ENCODE results near the gene CDK17. TPM values are rescaled to one million over a fixed set of nuclear protein-coding genes. Genes with fewer than 3 reads are reported as not detected.

CDK17 gene
- polyA plus RNA-seq, 1 of the 3 experiments (the other 2 are of a cell fraction): 11.7 TPM

DNA sequence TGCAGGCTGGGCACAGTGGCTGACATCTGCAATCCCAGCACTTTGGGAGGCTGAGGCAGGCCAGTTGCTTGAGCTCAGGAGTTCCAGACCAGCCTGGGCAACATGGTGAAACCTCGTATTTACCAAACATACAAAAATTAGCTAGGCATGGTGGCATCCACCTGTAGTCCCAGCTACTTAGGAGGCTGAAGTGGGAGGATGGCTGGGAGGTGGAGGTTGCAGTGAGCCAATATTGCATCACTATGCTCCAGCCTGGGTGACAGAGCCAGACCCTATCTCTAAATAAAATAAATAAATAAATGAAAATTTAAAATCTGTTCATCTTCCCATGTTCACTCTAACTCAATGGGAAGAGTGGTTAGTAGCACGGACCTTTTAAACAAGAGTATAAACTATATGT is 134.8 kb downstream of the CDK17 start:
- peaks cover 68% of the 10 kb centered on the region for H3K79me2 ChIP-seq (ENCODE audit: insufficient read depth)
- no peak for DNase-seq
- WGBS (ENCODE audit: low lambda C conversion rate): 90% methylated on average over 2 of the region's 2 CpGs
- H3K4me1 ChIP-seq (ENCODE audit: control insufficient read depth in 1 of 2, insufficient read depth in 2 of 2, low read depth in 1 of 2, low read length in 1 of 2): peaks cover 0 to 2% of the 10 kb centered on the region in 2 experiments; a peak in 1 of 4 replicates
- 0 out of 4 replicates have a peak overlapping the region, but pooled peaks of 1 of the 2 experiments have one; percentile 11 for H3K27ac ChIP-seq (ENCODE audit: low read depth in 2 of 2, low read length in 1 of 2)
- H3K4me3 ChIP-seq (ENCODE audit: low read depth in 2 of 2, low read length in 1 of 2): no peak overlapping the region
- no peaks in the 10 kb centered on the region for H3K9me3 ChIP-seq
- peaks cover 33 to 81% of the 10 kb centered on the region in 2 experiments for H3K36me3 ChIP-seq (replicated peaks in 1 of 2; ENCODE audit: control insufficient read depth in 1 of 2, insufficient read depth in 2 of 2, low read length in 1 of 2)
- TF ChIP-seq MEF2A (IDR thresholded peaks at IDR 0.05; ENCODE audit: borderline replicate concordance, low read depth): no peak
- TF ChIP-seq TCF12 (IDR thresholded peaks at IDR 0.05): no peak
- TF ChIP-seq EP300 (IDR thresholded peaks at IDR 0.05; ENCODE audit: borderline replicate concordance in 1 of 2, low read depth in 1 of 2, low read length in 1 of 2): no peak
- no peak for TF ChIP-seq EZH2phosphoT487 (IDR thresholded peaks at IDR 0.05; ENCODE audit: borderline replicate concordance, low read depth)
- no peak for TF ChIP-seq FOSL2 (IDR thresholded peaks at IDR 0.05; ENCODE audit: borderline replicate concordance, low read depth)
- TF ChIP-seq, protein P1, sequence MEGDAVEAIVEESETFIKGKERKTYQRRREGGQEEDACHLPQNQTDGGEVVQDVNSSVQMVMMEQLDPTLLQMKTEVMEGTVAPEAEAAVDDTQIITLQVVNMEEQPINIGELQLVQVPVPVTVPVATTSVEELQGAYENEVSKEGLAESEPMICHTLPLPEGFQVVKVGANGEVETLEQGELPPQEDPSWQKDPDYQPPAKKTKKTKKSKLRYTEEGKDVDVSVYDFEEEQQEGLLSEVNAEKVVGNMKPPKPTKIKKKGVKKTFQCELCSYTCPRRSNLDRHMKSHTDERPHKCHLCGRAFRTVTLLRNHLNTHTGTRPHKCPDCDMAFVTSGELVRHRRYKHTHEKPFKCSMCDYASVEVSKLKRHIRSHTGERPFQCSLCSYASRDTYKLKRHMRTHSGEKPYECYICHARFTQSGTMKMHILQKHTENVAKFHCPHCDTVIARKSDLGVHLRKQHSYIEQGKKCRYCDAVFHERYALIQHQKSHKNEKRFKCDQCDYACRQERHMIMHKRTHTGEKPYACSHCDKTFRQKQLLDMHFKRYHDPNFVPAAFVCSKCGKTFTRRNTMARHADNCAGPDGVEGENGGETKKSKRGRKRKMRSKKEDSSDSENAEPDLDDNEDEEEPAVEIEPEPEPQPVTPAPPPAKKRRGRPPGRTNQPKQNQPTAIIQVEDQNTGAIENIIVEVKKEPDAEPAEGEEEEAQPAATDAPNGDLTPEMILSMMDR (IDR thresholded peaks at IDR 0.05): no peak
- TF ChIP-seq, protein P2, sequence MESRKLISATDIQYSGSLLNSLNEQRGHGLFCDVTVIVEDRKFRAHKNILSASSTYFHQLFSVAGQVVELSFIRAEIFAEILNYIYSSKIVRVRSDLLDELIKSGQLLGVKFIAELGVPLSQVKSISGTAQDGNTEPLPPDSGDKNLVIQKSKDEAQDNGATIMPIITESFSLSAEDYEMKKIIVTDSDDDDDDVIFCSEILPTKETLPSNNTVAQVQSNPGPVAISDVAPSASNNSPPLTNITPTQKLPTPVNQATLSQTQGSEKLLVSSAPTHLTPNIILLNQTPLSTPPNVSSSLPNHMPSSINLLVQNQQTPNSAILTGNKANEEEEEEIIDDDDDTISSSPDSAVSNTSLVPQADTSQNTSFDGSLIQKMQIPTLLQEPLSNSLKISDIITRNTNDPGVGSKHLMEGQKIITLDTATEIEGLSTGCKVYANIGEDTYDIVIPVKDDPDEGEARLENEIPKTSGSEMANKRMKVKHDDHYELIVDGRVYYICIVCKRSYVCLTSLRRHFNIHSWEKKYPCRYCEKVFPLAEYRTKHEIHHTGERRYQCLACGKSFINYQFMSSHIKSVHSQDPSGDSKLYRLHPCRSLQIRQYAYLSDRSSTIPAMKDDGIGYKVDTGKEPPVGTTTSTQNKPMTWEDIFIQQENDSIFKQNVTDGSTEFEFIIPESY (IDR thresholded peaks at IDR 0.05; ENCODE audit: borderline replicate concordance, low read depth): no peak
- TF ChIP-seq, protein P3, sequence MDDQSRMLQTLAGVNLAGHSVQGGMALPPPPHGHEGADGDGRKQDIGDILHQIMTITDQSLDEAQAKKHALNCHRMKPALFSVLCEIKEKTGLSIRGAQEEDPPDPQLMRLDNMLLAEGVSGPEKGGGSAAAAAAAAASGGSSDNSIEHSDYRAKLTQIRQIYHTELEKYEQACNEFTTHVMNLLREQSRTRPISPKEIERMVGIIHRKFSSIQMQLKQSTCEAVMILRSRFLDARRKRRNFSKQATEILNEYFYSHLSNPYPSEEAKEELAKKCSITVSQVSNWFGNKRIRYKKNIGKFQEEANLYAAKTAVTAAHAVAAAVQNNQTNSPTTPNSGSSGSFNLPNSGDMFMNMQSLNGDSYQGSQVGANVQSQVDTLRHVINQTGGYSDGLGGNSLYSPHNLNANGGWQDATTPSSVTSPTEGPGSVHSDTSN (IDR thresholded peaks at IDR 0.05): no peak
- H4K20me1 ChIP-seq (ENCODE audit: insufficient read depth): peaks cover 39% of the 10 kb centered on the region
- no peak overlapping the region for H2AFZ ChIP-seq (ENCODE audit: low read depth)
- H3F3A ChIP-seq (replicated peaks; ENCODE audit: insufficient read depth): peaks cover 68% of the 10 kb centered on the region
- no peak overlapping the region for H3K4me2 ChIP-seq
- H3K9me2 ChIP-seq: no peaks in the 10 kb centered on the region
- H3K27me3 ChIP-seq (ENCODE audit: insufficient read depth): no peaks in the 10 kb centered on the region
- no peak overlapping the region for H3K9ac ChIP-seq
- ChIA-PET CTCF (interaction anchor here (0.6 kb wide), 1 partner anchor 203 kb away, joined by 3 read pairs; no protein-coding TSS in a partner anchor), POLR2A (no interaction called here)

DNA sequence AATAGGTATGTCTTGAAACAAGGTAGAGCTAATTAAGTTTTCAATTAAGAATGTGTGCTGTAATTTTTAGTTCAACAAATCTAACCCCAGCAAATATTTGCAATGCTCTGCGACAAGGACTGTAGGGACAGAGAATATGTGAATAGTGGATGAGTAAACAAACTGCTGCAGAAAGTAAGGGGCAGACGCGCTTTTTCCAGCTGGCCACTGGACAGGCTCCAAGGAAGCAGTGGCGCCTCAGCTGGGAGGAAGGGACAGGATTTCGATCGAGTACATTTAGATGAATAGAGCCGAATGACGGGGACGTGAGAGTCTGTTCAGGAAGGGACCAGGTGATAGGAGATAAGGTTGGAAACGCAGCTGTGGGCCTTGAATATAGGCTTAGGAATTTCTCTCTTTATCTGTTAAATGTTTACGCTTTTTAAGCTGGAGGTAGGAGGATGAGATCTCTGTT is 136.8 kb downstream of the CDK17 start:
- H3K9ac ChIP-seq: no peak overlapping the region
- peak overlapping the region in 1 of 2 experiments; percentile 6; a peak in 1 of 4 replicates for H3K27ac ChIP-seq (ENCODE audit: low read depth in 2 of 2, low read length in 1 of 2)
- H3K9me2 ChIP-seq: no peaks in the 10 kb centered on the region
- 83% methylated on average over 11 of the region's 11 CpGs for WGBS (ENCODE audit: low lambda C conversion rate)
- CTCF ChIA-PET: interaction anchor here (1.0 kb wide), 1 partner anchor 48 kb away, joined by 3 read pairs; no protein-coding TSS in a partner anchor
- H4K20me1 ChIP-seq (ENCODE audit: insufficient read depth): peaks cover 48% of the 10 kb centered on the region
- H3F3A ChIP-seq (replicated peaks; ENCODE audit: insufficient read depth): peaks cover 61% of the 10 kb centered on the region
- H3K27me3 ChIP-seq (ENCODE audit: insufficient read depth): no peaks in the 10 kb centered on the region
- H3K36me3 ChIP-seq (replicated peaks in 1 of 2; ENCODE audit: control insufficient read depth in 1 of 2, insufficient read depth in 2 of 2, low read length in 1 of 2): peaks cover 25 to 70% of the 10 kb centered on the region in 2 experiments
- POLR2A ChIA-PET: no interaction called here
- H3K9me3 ChIP-seq: no peaks in the 10 kb centered on the region
- peaks cover 0 to 2% of the 10 kb centered on the region in 2 experiments; a peak in 1 of 4 replicates for H3K4me1 ChIP-seq (ENCODE audit: control insufficient read depth in 1 of 2, insufficient read depth in 2 of 2, low read depth in 1 of 2, low read length in 1 of 2)
- H3K79me2 ChIP-seq (ENCODE audit: insufficient read depth): peaks cover 77% of the 10 kb centered on the region
- no peak overlapping the region for H3K4me3 ChIP-seq (ENCODE audit: low read depth in 2 of 2, low read length in 1 of 2)
- H3K4me2 ChIP-seq: no peak overlapping the region
- H2AFZ ChIP-seq (ENCODE audit: low read depth): no peak overlapping the region
- DNase-seq: no peak
- TF ChIP-seq, protein P4, sequence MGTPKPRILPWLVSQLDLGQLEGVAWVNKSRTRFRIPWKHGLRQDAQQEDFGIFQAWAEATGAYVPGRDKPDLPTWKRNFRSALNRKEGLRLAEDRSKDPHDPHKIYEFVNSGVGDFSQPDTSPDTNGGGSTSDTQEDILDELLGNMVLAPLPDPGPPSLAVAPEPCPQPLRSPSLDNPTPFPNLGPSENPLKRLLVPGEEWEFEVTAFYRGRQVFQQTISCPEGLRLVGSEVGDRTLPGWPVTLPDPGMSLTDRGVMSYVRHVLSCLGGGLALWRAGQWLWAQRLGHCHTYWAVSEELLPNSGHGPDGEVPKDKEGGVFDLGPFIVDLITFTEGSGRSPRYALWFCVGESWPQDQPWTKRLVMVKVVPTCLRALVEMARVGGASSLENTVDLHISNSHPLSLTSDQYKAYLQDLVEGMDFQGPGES (IDR thresholded peaks at IDR 0.05; ENCODE audit: low read depth, low read length): no peak
- TF ChIP-seq FOXJ3 (CRISPR knock-in tag; IDR thresholded peaks at IDR 0.05) (no peak), RFX5 (IDR thresholded peaks at IDR 0.05; ENCODE audit: low read length) (no peak), RAD21 (IDR thresholded peaks at IDR 0.05; ENCODE audit: low read length) (no peak), POLR2AphosphoS5 (IDR thresholded peaks at IDR 0.05; ENCODE audit: low read depth, low read length) (no peak)
- TF ChIP-seq, protein P5, sequence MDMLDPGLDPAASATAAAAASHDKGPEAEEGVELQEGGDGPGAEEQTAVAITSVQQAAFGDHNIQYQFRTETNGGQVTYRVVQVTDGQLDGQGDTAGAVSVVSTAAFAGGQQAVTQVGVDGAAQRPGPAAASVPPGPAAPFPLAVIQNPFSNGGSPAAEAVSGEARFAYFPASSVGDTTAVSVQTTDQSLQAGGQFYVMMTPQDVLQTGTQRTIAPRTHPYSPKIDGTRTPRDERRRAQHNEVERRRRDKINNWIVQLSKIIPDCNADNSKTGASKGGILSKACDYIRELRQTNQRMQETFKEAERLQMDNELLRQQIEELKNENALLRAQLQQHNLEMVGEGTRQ (IDR thresholded peaks at IDR 0.05; ENCODE audit: borderline replicate concordance, low read depth, low read length): no peak
